HK-2 (cell line): Measurements from ENCODE around the gene LIMA1.
"Not testable (repeated sequence)": the region's sequence is repeated elsewhere in the genome, so short reads cannot be mapped to it uniquely, and the experiment has no call there.

Experiments used
- DNase-seq: peaks from one replicate; pipeline ENCODE4 v3.0.0-alpha.2; 2018; ENCODE audit not compliant: unreplicated experiment

LIMA1 gene

GRCh38 chr12:50283229-50283923 is at the start of gene LIMA1:
Gene LIMA1 (minus strand): TSS chr12:50283520. CDS start chr12:50248751, 34,769 bp downstream.
- DNase-seq: peak; percentile 81

GRCh38 chr12:50331745-50332144 is 48.4 kb upstream of the LIMA1 start:
- DNase-seq: no peak

GRCh38 chr12:50328664-50329063 is 45.3 kb upstream of the LIMA1 start:
- not testable (repeated sequence) for DNase-seq

GRCh38 chr12:50326590-50327284 is 43.4 kb upstream of the LIMA1 start:
- DNase-seq: no peak

GRCh38 chr12:50325890-50326391 is 42.6 kb upstream of the LIMA1 start:
- DNase-seq: no peak

- DNase-seq: not testable (repeated sequence)
These were observed 41.5 kb upstream of the LIMA1 start for GRCh38 chr12:50324770-50325169.

- DNase-seq: not testable (repeated sequence)
These were observed 40.8 kb upstream of the LIMA1 start for GRCh38 chr12:50324077-50324476.

- no peak for DNase-seq
These were observed 38.9 kb upstream of the LIMA1 start for GRCh38 chr12:50322206-50322605.

- no peak for DNase-seq
These were observed 33.9 kb upstream of the LIMA1 start for GRCh38 chr12:50317203-50317602.

GRCh38 chr12:50315803-50316202 is 32.5 kb upstream of the LIMA1 start:
- no peak for DNase-seq

GRCh38 chr12:50314636-50315312 is 31.5 kb upstream of the LIMA1 start:
- DNase-seq: peak; percentile 2

GRCh38 chr12:50313971-50314370 is 30.7 kb upstream of the LIMA1 start:
- DNase-seq: not testable (repeated sequence)

GRCh38 chr12:50313256-50313931 is 30.1 kb upstream of the LIMA1 start:
- no peak for DNase-seq

- DNase-seq: not testable (repeated sequence)
These were observed 28.7 kb upstream of the LIMA1 start for GRCh38 chr12:50311858-50312609.

- DNase-seq: no peak
These were observed 26.6 kb upstream of the LIMA1 start for GRCh38 chr12:50309950-50310349.

- DNase-seq: no peak
These were observed 19.4 kb upstream of the LIMA1 start for GRCh38 chr12:50302686-50303085.

GRCh38 chr12:50297996-50298395 is 14.7 kb upstream of the LIMA1 start:
- no peak for DNase-seq

GRCh38 chr12:50297027-50297426 is 13.7 kb upstream of the LIMA1 start:
- no peak for DNase-seq

GRCh38 chr12:50296554-50296953 is 13.2 kb upstream of the LIMA1 start:
- no peak for DNase-seq

- DNase-seq: no peak
These were observed 8.1 kb upstream of the LIMA1 start for GRCh38 chr12:50291377-50291776.

- DNase-seq: not testable (repeated sequence)
These were observed 7.4 kb upstream of the LIMA1 start for GRCh38 chr12:50290692-50291091.
